Measurements from ENCODE around the gene ANKMY1.

Gene ANKMY1

DNA sequence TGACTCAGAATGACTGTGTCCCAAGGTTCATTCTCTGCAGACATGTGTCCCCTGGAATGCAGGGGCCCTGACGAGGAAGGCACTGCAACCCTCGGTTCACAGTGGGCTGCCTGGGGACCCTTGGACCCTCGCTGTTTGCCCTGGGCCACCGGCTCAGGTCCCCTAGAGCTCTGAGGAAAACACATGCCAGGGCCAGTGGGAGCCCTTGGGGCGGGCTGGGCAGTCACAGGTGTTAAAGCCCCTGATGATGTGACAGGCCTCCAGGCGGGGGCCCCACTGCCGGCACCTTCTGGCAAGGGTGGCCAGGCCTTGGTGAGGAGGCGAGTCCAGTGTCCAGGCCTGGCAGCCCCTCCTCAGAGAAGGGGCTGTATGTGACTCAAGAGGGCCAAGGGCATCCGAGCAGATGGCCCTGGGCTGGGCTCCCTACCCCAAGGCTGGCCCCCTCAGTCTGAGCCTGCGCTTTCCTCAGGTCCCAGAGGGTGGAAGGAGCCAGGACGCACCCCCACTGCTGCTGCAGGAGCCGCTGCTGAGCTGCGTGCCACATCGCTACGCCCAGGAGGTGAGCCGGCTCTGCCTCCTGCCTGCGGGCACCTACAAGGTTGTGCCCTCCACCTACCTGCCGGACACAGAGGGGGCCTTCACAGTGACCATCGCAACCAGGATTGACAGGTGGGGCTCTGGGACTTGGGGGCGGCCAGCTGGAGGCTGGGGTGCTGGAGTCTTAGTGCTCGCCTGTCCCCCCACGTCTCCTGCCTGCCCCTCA, 39.8 kb upstream of the ANKMY1 start:
- H3K27ac ChIP-seq = no peak overlapping the region
- no peak overlapping the region for H3K4me3 ChIP-seq
- TF ChIP-seq, protein P1, sequence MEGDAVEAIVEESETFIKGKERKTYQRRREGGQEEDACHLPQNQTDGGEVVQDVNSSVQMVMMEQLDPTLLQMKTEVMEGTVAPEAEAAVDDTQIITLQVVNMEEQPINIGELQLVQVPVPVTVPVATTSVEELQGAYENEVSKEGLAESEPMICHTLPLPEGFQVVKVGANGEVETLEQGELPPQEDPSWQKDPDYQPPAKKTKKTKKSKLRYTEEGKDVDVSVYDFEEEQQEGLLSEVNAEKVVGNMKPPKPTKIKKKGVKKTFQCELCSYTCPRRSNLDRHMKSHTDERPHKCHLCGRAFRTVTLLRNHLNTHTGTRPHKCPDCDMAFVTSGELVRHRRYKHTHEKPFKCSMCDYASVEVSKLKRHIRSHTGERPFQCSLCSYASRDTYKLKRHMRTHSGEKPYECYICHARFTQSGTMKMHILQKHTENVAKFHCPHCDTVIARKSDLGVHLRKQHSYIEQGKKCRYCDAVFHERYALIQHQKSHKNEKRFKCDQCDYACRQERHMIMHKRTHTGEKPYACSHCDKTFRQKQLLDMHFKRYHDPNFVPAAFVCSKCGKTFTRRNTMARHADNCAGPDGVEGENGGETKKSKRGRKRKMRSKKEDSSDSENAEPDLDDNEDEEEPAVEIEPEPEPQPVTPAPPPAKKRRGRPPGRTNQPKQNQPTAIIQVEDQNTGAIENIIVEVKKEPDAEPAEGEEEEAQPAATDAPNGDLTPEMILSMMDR (IDR thresholded peaks at IDR 0.05) = no peak
- no peak for DNase-seq (ENCODE audit: low spot score)

DNA sequence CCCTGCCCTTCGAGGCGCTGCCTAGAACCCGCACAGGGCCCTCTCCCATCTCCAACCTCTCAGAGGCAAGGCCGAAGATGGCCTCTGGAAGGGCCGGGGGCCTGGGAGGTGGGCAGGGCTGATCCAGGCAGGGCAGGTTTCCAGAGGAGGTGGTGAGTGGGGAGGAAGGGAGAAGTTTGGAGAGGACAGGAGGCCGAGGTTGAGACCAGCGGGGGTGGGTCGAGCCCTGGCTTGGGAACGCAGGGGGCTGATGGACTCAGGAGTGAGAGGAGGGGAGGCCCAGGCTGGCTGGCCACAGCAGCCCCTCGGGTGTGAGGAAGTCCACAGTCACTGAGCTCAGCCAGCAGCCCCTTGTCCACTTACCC, 39.2 kb upstream of the ANKMY1 start:
- TF ChIP-seq, protein P1 (IDR thresholded peaks at IDR 0.05) = no peak
- Histone ChIP-seq H3K27ac (peak overlapping the region in 1 of 2 donors; percentile 17), H3K4me3 (no peak overlapping the region)
- no peak for DNase-seq (ENCODE audit: low spot score)

DNA sequence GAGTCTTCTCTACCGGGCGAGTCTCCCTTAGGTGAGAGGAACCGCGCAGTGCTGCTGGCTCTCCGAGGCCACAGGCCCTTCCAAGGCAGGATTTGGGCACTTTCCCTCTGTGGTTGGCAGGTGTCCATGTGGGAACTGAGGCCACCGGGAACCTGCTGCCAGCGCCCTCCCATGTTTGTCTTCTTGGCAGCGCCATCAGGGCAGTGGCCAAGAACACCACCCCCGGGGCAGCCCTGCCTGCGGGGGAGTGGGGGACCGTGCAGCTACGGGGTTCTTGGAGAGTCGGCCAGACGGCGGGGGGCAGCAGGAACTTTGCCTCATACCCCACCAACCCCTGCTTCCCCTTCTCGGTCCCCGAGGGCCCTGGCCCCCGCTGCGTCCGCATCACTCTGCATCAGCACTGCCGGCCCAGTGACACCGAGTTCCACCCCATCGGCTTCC, 38.7 kb upstream of the ANKMY1 start:
- no peak for DNase-seq (ENCODE audit: low spot score)
- TF ChIP-seq, protein P1 (IDR thresholded peaks at IDR 0.05) = no peak
- Histone ChIP-seq H3K4me3 (peak overlapping the region; percentile 33), H3K27ac (peak overlapping the region in 1 of 2 donors; percentile 31)

DNA sequence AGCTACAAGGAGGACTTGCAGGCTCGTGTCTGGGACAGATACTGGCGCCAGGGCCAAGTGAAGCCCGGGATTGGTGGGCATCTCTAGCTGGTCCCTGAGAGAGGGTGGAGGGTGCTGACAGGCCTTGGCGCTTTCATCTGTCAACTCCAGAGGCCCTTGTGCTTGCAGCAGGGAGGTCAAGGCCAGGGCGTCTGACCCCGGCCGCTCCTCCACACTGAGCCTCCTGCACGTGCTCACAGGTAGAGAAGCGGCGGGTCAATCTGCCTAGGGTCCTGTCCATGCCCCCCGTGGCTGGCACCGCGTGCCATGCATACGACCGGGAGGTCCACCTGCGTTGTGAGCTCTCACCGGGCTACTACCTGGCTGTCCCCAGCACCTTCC, 38.3 kb upstream of the ANKMY1 start:
- DNase-seq (ENCODE audit: low spot score) = no peak
- peak overlapping the region; percentile 33 for H3K4me3 ChIP-seq
- H3K27ac ChIP-seq = peak overlapping the region in 1 of 2 donors; percentile 31
- TF ChIP-seq, protein P1 (IDR thresholded peaks at IDR 0.05) = no peak

DNA sequence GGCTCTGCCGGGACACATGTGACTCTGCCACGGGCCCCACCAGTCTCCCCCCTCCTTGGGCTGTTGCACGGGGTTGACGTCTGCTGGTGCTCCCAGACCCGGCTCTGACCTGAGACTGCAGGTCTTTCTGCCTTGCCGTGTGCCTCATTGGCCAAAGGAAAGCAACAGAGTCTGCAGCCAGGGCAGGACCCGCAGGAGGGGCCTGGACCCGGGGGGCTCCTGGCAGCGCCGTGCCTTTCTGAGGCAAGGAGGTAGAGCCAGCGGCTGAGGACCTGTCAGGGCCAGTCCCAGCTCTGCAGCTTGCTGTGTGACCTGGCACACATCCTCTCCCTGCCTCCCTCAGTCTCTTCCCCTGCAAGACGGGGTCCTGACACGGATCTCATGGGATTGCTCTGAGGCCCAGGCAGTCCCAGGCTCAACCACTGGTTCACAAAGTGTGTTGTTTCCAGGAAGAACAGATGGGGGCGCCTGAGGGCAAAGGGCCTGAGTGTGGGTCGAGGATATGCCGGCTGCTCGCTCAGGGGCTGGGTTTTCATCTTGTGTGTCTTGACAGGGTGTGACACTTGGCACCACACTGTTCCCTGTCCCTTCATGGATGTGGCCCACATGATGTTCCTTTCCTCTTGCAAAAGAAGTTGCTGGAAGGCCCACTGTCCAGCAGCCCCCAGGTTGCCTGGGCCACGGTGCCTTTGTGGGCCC, 37.7 kb upstream of the ANKMY1 start:
- DNase-seq (ENCODE audit: low spot score) = no peak
- TF ChIP-seq, protein P1 (IDR thresholded peaks at IDR 0.05) = no peak
- H3K27ac ChIP-seq = no peak overlapping the region
- no peak overlapping the region for H3K4me3 ChIP-seq

DNA sequence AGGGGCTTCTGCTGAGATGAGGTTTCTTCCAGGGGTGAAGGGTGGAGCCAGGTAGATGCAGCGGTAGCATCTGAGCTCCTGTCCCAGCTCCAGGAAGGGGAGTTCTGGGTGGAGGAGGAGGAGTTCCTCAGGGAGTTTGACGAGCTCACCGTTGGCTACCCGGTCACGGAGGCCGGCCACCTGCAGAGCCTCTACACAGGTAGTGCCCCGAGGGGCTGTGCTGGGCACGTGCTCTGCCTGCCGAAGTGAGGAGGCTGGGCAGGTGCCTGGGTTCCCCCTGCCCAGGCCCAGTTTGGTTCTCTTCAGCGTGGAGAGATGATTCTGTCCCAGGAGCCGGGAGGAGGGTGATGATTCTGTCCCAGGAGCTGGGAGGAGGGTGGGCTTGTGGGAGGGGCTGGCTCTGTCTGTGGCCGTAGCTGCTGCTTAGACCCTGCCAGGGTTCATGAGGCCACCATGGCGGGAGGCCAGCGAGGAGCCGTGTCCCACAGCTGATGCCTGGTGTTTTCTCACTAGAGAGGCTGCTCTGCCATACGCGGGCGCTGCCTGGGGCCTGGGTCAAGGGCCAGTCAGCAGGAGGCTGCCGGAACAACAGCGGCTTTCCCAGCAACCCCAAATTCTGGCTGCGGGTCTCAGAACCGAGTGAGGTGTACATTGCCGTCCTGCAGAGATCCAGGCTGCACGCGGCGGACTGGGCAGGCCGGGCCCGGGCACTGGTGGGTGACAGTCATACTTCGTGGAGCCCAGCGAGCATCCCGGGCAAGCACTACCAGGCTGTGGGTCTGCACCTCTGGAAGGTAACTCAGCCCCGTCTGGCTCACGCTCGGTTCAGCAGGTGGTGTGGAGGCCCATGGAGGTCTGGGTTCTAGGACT, 37.0 kb upstream of the ANKMY1 start:
- DNase-seq (ENCODE audit: low spot score) = no peak
- H3K4me3 ChIP-seq = no peak overlapping the region
- no peak overlapping the region for H3K27ac ChIP-seq
- TF ChIP-seq, protein P1 (IDR thresholded peaks at IDR 0.05) = no peak
